Suprapubic skin (tissue), 4 donors: ENCODE measurements around the gene SRSF8. TPM values are rescaled to one million over a fixed set of nuclear protein-coding genes. Genes with fewer than 3 reads are reported as not detected.
"Not testable (repeated sequence)": the region's sequence is repeated elsewhere in the genome, so short reads cannot be mapped to it uniquely, and the experiment has no call there.

Source experiments
- DNase-seq, 2 donors: peaks; one replicate each; pipeline ENCODE4 v3.0.0-alpha.2; 2019; ENCODE audit warnings: low spot score in 2 of 2
- H3K27ac ChIP-seq: fragments of 200-600 bp; sonication (generic); one replicate; pipeline ENCODE4 v1.5.1; 2019
- H3K27me3 ChIP-seq: fragments of 200-600 bp; sonication (generic); one replicate; pipeline ENCODE4 v1.5.1; 2019
- H3K36me3 ChIP-seq: fragments of 200-600 bp; sonication (generic); one replicate; pipeline ENCODE4 v1.5.1; 2019
- H3K4me1 ChIP-seq: fragments of 200-600 bp; sonication (generic); one replicate; pipeline ENCODE4 v1.5.1; 2019
- H3K4me3 ChIP-seq: fragments of 200-600 bp; sonication (generic); one replicate; pipeline ENCODE4 v1.5.1; 2019; ENCODE audit warnings: mild to moderate bottlenecking
- H3K9me3 ChIP-seq: fragments of 200-600 bp; sonication (generic); one replicate; pipeline ENCODE4 v1.5.1; 2019
- CTCF ChIP-seq, 2 donors: fragments of 200-600 bp in 1 of 2; fragments of 450-650 bp in 1 of 2; sonication (generic) in 1 of 2; IDR thresholded peaks; one replicate each; pipeline ENCODE4 v1.5.1; 2016 to 2019; ENCODE audit warnings: antibody characterized with exemption in 2 of 2, mild to moderate bottlenecking in 1 of 2, moderate library complexity in 1 of 2
- EP300 ChIP-seq: sonication (generic); formaldehyde crosslinking; IDR thresholded peaks from one replicate; pipeline ENCODE4 v1.6.1; 2017; ENCODE audit warnings: antibody characterized with exemption
- POLR2A ChIP-seq, 2 donors: fragments of 450-650 bp; IDR thresholded peaks; one replicate each; pipeline ENCODE4 v1.6.1; 2017; ENCODE audit warnings: antibody characterized with exemption in 2 of 2, mild to moderate bottlenecking in 2 of 2, moderate library complexity in 2 of 2
- POLR2AphosphoS5 ChIP-seq, 3 donors: sonication (generic); formaldehyde crosslinking; IDR thresholded peaks; one replicate each; pipeline ENCODE4 v1.6.1; 2017; ENCODE audit warnings: antibody characterized with exemption in 3 of 3
- WGBS: methylation state at CpG from one replicate; pipeline ENCODE4 v1.1.5; 2018; 5-methylcytosine and 5-hydroxymethylcytosine counted together
- total RNA-seq, 4 donors: library from RNA; depleted of rRNA; stranded (reverse); fragments of >200 nt; gene quantifications; one replicate each; pipeline ENCODE4 v1.1.0, GENCODE V29; 2016

SRSF8 gene
- total RNA-seq, 4 donors from 2014 or later: 31.7 to 37.4 (median 35.5) TPM

- TF ChIP-seq EP300: no peak
- TF ChIP-seq POLR2A (IDR thresholded peaks at IDR 0.05): no peak
- H3K27me3 ChIP-seq: no peaks in the 10 kb centered on the region
- peaks cover 35% of the 10 kb centered on the region for H3K4me1 ChIP-seq
- no peak overlapping the region for H3K27ac ChIP-seq
- H3K4me3 ChIP-seq: no peak overlapping the region
- 94% methylated on average over 5 of the region's 5 CpGs for WGBS
- DNase-seq: no peak
- no peaks in the 10 kb centered on the region for H3K36me3 ChIP-seq
- no peaks in the 10 kb centered on the region for H3K9me3 ChIP-seq
Observed at GRCh38 chr11:95103701-95104100, 37.0 kb downstream of the SRSF8 start.

- no peak overlapping the region for H3K4me3 ChIP-seq
- H3K27me3 ChIP-seq: no peaks in the 10 kb centered on the region
- H3K27ac ChIP-seq: no peak overlapping the region
- TF ChIP-seq POLR2A (IDR thresholded peaks at IDR 0.05): no peak
- no peak for TF ChIP-seq POLR2AphosphoS5 (IDR thresholded peaks at IDR 0.05)
- TF ChIP-seq CTCF (IDR thresholded peaks at IDR 0.05): no peak
- no peak for TF ChIP-seq EP300
- no peaks in the 10 kb centered on the region for H3K9me3 ChIP-seq
- 65% methylated on average over 6 of the region's 6 CpGs for WGBS
- H3K36me3 ChIP-seq: no peaks in the 10 kb centered on the region
- H3K4me1 ChIP-seq: peaks cover 40% of the 10 kb centered on the region
- no peak for DNase-seq
Observed at GRCh38 chr11:95104121-95104830, 37.6 kb downstream of the SRSF8 start.

GRCh38 chr11:95104856-95105255, 38.1 kb downstream of the SRSF8 start:
- no peak for TF ChIP-seq POLR2AphosphoS5 (IDR thresholded peaks at IDR 0.05)
- H3K4me3 ChIP-seq: no peak overlapping the region
- peaks cover 46% of the 10 kb centered on the region for H3K4me1 ChIP-seq
- no peaks in the 10 kb centered on the region for H3K36me3 ChIP-seq
- H3K27ac ChIP-seq: no peak overlapping the region
- WGBS: 77% methylated on average over 3 of the region's 3 CpGs
- DNase-seq: no peak
- no peaks in the 10 kb centered on the region for H3K9me3 ChIP-seq
- no peaks in the 10 kb centered on the region for H3K27me3 ChIP-seq

GRCh38 chr11:95108159-95108611, 41.5 kb downstream of the SRSF8 start:
- Histone ChIP-seq H3K27me3 (no peaks in the 10 kb centered on the region), H3K36me3 (no peaks in the 10 kb centered on the region), H3K27ac (peak overlapping the region; percentile 87), H3K9me3 (no peaks in the 10 kb centered on the region), H3K4me1 (peaks cover 55% of the 10 kb centered on the region), H3K4me3 (peak overlapping the region; percentile 31)
- TF ChIP-seq EP300: no peak
- no peak for TF ChIP-seq CTCF (IDR thresholded peaks at IDR 0.05)
- no peak for TF ChIP-seq POLR2AphosphoS5 (IDR thresholded peaks at IDR 0.05)
- no peak for TF ChIP-seq POLR2A (IDR thresholded peaks at IDR 0.05)
- WGBS: 38% methylated on average over 9 of the region's 9 CpGs
- DNase-seq: no peak

GRCh38 chr11:95108671-95109551, 42.2 kb downstream of the SRSF8 start:
- DNase-seq: no peak
- no peaks in the 10 kb centered on the region for H3K9me3 ChIP-seq
- H3K27me3 ChIP-seq: no peaks in the 10 kb centered on the region
- H3K4me1 ChIP-seq: peaks cover 49% of the 10 kb centered on the region
- no peak overlapping the region for H3K4me3 ChIP-seq
- 54% methylated on average over 6 of the region's 6 CpGs for WGBS
- no peaks in the 10 kb centered on the region for H3K36me3 ChIP-seq
- peak overlapping the region; percentile 87 for H3K27ac ChIP-seq
- TF ChIP-seq POLR2A (IDR thresholded peaks at IDR 0.05) (no peak), POLR2AphosphoS5 (IDR thresholded peaks at IDR 0.05) (no peak), CTCF (IDR thresholded peaks at IDR 0.05) (no peak), EP300 (no peak)

- H3K27ac ChIP-seq, H3K36me3 ChIP-seq, H3K4me3 ChIP-seq, H3K27me3 ChIP-seq, DNase-seq, H3K9me3 ChIP-seq: not testable (repeated sequence)
- peaks cover 42% of the 10 kb centered on the region for H3K4me1 ChIP-seq
- 87% methylated on average over 3 of the region's 3 CpGs for WGBS
Observed at GRCh38 chr11:95111471-95111870, 44.8 kb downstream of the SRSF8 start.
